ENCODE data around the gene LDB3.

LDB3 gene

GRCh38 chr10:86665218-86665607 is 3.1 kb upstream of the LDB3 start:
- no peak for DNase-seq

- DNase-seq: no peak
Measured at GRCh38 chr10:86665868-86666267, 2.4 kb upstream of the LDB3 start.

DNA sequence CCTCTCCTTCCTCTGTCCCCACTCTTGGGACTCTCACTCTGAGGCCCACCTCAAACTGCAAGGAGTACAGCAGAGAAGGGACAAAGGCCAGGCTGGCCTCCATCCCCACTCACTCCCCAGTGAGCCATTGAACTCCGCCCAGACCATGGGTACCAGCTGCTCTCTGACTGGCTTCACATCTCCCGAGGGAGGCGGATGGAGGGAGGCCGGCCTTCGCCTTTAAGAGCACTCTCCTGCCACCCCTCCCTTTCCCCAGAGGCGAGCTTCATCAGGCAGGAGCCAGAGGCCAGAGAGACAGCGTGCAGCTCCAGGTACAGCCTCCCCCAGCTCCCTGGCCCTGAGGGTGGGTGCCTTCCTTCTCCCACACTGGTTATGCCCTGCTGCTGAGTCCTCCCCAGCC is 1.8 kb upstream of the LDB3 start:
- DNase-seq: no peak

- no peak for DNase-seq
Measured at GRCh38 chr10:86667421-86668181, 710 bp upstream of the LDB3 start.

DNA sequence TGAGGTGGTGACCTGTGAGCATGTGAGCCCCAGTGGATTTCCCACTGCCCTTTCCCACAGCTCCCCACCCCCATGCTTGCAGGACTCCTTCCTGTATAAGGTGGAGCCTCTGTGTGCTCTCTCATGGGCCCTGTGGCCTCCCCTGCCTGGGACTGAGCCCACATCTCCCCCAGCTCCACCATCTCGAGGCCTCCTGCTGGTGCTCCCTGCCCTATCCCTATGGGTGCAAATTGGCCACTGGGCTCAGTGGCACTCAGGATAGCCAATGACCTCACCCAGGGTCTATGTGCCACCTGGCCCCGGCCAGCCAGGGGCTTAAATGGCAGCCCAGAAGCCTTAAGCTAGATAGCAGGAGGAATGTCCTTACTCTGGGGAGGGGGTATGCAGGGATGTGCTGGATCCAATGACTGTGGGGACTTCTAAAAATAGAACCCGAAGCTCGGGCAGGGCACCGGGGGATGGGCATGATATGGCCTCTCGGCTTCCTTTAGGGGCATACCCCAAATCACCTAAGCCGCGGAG is 2.0 kb downstream of the LDB3 start:
- no peak for DNase-seq

GRCh38 chr10:86670876-86671275 is 2.6 kb downstream of the LDB3 start:
- no peak for DNase-seq

- DNase-seq: no peak
Measured at GRCh38 chr10:86671419-86671818, 3.1 kb downstream of the LDB3 start.

- DNase-seq: no peak
Measured at GRCh38 chr10:86671985-86672710, 3.8 kb downstream of the LDB3 start.

- no peak for DNase-seq
Measured at GRCh38 chr10:86673216-86673826, 5.0 kb downstream of the LDB3 start.

- no peak for DNase-seq
Measured at GRCh38 chr10:86673827-86674581, 5.7 kb downstream of the LDB3 start.

- no peak for DNase-seq
Measured at GRCh38 chr10:86674912-86675311, 6.6 kb downstream of the LDB3 start.

GRCh38 chr10:86677374-86677773 is 9.1 kb downstream of the LDB3 start:
- DNase-seq: no peak

DNA sequence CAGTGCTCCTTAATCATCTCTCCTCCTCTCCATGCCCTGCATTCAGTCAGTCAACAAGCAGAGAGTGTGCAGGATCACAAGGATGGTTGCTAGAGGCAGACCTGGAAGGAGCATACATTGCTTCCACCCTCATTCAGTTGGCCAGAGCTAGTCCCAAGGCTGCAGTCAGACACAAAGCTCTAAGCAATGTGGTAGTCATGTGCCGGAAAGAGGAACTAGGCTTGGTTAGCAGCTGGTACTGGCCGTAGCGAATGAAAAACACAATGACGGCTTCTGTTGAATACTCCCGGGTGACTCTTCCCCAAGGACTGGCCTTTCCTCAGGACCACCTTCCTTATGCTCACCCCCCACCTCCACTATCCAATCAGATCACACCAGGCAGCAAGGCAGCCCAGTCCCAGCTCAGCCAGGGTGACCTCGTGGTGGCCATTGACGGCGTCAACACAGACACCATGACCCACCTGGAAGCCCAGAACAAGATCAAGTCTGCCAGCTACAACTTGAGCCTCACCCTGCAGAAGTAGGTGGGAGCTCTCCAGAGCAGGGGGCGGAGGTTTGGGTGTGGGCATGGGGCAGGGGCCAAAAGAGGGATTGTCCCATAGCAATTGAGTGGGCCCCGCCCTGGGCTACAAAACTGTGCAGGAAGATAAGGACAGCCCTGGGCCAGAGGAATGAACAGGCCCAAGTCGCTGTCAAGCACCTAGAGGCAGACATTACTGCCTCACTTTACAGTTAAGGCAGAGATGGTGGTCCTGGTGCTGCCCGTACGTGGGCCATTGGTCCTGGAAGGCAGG is 10.9 kb downstream of the LDB3 start:
- DNase-seq: no peak

- DNase-seq: no peak
Measured at GRCh38 chr10:86681047-86681446, 12.7 kb downstream of the LDB3 start.

DNA sequence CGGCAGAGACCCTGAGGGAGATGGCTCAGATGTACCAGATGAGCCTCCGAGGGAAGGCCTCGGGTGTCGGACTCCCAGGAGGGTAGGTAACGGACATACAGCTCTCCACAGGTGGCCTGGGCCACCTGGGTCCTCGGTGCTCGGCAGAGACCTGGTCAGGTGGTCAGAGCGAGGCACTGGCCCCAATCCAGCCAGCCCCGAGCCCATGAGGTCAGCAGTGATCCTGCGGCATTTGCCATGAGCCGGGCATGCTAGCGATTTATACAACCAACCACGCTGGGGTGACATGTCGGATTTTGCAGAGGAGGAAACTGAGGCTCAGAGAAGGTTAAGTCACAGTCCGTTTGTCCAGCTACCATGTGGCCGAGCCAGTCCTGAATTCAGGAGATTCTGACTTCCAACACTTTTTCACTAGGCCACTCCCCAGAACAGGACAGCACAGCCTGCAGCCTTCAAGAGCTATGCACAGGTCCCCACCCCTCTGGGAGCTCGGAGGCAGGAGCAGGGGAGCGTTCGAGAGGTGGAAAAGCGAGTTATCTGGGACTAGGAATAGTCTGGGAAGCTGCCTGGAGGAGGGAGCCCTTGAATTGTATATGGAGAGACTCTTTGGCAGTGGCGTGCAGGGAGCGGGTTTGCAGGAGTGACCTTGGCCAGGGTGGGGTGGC is 13.5 kb downstream of the LDB3 start:
- DNase-seq: no peak

- DNase-seq: no peak
Measured at GRCh38 chr10:86682675-86683074, 14.4 kb downstream of the LDB3 start.

DNA sequence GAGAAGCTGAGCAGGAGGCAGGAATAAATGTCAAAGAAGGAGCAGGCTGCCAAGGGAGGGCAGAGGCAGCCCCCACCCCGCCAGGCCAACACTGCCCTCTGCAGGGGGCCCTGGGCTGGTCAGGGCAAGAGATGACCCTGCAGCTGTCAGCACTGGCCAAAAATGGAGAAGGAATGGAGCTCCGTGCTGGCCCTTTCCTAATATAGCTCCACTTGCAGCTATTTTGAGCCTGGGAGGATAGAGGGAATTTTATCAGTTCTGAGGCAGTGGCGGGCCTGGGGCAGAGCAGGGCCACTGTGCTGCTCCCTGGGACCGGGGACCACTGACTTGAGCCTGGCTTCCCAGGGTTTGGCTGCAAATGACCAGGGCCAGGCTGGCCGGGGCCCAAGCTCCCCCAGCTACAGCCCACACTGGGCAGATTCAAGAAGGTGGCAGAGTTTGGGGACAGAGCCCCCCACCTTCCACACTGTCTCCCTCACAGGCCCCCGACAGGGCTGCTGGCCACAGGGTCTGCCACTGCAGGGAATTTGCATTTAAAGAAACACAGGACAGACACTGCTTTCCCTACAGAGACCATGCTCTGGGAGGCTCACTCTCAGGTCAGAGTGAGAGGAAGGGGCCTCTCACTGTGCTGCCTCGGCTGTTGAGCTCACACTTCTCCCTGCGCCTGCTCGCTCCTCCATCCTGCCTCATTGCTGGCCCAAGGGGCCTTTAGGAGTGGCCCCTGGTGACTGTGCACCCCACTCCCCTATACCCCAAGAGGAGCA is 16.2 kb downstream of the LDB3 start:
- no peak for DNase-seq

- DNase-seq: no peak
Measured at GRCh38 chr10:86685416-86685815, 17.1 kb downstream of the LDB3 start.

DNA sequence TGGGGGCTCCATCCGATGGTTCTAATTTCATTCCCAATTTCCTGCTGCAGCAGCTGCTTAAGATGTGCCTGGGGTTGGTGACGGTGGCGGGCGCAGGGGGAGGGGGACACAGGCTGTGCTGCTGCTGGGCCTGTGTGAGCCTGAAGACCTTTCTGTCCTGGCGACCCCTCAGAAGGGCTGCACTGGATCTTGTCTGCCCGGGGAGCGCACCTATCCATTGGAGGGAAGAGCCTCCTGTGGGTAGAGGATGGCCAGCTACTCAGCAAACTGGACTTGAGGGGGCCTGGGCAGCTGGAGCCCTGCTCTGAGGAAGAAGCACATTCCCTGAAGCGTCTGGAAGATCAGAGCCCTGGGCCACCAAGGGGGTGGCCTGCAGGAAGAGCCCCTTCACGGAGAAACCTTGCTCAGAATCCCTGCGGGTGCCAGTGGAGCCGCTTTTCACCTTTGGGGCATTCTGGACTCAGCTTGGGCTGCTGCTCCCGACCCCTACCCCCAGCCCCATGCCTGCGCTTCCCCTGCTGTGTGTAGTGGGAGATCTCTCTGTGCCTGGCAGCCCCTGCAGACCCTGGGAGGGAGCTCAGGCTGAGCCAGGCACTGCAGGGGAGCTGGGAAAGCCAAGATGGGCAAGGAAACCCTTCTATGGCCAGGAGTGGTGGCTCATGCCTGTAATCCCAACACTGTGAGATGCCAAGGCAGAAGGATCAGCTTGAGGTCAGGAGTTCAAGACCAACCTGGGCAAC is 17.8 kb downstream of the LDB3 start:
- no peak for DNase-seq

DNA sequence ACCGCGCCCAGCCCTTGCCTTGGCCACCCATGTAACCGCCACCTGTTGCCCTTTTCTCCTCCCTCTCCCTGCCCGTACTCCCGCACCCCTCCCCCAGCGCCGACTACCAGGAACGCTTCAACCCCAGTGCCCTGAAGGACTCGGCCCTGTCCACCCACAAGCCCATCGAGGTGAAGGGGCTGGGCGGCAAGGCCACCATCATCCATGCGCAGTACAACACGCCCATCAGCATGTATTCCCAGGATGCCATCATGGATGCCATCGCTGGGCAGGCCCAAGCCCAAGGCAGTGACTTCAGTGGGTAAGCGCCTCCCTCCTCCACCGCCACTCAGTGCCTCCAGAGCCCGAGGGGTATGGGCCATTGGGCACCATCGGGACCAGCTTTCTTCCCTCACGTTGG is 18.7 kb downstream of the LDB3 start:
- DNase-seq: no peak
